IPS-NIHi11 (cell line): ENCODE data around the gene UAP1L1.

Experiments
- DNase-seq: peaks from one replicate; pipeline ENCODE4 v3.0.0; 2012; ENCODE audit warnings: mixed read lengths, low spot score

UAP1L1 gene

GRCh38 chr9:137041124-137041523 is 36.2 kb upstream of the UAP1L1 start:
- no peak for DNase-seq

- no peak for DNase-seq
These were observed 34.3 kb upstream of the UAP1L1 start for GRCh38 chr9:137042751-137043727.

- no peak for DNase-seq
These were observed 33.3 kb upstream of the UAP1L1 start for GRCh38 chr9:137044037-137044436.

DNA sequence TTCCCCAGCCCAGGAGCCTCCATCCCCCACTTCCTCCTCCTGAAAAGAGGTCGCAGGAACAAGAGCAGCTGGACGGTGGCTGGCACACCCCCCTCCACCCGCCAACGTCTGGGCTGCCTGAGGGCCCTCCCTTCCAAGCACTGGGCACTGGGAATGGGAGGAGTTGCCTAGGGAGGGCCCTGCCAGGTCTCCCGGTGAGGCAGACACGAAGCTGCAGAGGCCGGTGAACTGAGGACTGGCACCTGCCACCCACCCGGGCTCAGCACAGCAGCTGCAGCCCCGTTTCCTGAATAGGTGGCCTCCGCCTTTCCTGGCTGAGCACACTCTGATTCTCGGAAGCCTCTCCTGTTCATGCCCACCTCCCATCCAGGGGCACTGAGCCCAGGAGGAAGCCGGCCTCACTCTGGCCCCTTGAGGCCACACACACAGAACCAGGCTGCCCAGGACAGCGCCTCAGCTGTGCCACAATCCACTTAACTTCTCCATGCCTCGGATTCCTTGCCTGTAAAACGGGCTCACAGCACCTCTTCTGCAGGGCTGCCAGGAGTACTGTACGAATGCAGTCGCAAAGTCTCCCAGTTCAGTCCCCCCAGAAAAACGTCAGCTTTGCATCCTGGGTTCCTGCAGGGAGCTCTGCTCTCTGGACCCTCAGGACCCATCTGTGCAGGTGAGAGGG is 32.7 kb upstream of the UAP1L1 start:
- no peak for DNase-seq

- DNase-seq: peak; percentile 69
These were observed 31.8 kb upstream of the UAP1L1 start for GRCh38 chr9:137045294-137046087.

DNA sequence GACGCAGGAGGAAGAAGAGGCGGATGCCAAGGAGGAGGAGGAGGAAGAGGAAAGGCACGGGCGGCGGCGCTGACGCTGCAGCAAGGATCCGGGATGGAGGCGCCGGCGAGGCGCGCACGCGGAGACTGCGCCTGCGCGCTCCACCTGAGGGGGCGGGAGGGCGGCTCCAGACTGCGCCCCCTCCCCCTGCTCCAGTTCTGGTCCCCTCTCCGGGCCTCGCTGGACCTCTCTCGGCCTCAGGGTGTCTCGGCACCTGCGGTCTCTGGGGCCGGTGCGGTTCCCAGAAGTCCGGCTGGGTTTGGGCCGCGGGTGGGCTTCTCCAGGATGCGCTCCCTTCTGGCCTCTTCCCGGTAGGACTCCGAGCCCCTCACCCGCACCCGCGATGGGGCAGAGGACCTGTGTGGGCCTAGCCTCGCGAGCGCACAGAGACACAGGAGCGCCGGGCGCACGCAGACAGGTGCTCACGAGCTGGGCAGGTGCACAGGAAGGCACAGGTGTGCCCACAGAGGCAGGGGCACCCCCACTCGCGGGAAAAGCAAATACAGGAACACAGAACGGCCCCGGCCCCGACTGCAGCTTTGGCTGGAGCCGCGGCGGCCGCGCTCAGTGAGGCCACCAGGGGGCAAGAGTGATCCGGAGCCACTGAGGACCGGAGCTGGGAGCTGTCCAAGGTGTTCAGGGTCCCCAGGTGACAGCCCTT is 31.1 kb upstream of the UAP1L1 start, which contains the start of gene NPDC1:
TSS of gene NPDC1 (minus strand) at position 90 of the 700 bp plus-strand sequence. CDS start 188 bp downstream, outside the sequence.
- peak; percentile 93 for DNase-seq

DNA sequence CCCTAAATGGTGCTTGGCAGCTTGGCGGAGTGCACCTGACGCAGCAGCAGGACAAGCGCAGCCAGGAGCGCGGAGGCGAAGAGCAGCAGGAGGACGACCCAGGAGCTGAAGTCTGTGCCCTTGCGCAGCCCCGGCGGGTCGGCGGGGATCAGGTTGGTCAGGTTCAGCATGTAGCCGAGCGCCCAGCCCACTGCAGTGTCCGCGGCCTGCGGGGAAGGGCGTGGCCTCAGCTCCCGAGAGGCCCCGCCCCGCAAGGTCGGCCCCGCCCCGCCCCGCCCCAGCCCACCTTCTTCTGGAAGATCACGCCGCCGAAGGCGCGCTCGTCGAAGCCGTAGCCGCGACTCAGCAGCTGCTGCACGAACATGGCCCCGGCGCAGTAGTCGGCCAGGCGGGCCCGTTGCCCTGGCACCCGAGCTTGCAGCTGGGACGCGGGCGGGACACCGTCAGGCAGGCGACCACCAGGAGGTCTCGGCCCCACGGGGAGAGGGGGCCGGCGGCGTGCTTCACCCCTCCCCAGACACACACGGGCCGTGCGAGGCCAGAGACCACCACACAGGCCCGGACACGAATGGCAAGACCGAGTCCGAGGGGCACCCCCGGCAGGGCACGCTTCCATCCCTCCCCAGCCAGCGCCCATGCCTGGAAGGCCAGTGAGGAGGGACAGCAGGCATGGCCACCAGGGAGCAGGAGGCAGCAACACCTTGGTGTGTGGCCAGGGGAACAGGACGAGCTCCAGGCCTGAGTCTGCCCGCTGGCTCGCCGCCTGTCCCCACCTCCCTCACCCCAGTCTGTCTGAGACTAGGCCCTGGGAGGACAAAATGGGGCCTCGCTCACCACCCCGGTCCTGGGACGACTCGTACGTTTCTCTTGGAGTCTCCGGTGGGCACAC is 28.4 kb upstream of the UAP1L1 start:
- DNase-seq: peak; percentile 74

DNA sequence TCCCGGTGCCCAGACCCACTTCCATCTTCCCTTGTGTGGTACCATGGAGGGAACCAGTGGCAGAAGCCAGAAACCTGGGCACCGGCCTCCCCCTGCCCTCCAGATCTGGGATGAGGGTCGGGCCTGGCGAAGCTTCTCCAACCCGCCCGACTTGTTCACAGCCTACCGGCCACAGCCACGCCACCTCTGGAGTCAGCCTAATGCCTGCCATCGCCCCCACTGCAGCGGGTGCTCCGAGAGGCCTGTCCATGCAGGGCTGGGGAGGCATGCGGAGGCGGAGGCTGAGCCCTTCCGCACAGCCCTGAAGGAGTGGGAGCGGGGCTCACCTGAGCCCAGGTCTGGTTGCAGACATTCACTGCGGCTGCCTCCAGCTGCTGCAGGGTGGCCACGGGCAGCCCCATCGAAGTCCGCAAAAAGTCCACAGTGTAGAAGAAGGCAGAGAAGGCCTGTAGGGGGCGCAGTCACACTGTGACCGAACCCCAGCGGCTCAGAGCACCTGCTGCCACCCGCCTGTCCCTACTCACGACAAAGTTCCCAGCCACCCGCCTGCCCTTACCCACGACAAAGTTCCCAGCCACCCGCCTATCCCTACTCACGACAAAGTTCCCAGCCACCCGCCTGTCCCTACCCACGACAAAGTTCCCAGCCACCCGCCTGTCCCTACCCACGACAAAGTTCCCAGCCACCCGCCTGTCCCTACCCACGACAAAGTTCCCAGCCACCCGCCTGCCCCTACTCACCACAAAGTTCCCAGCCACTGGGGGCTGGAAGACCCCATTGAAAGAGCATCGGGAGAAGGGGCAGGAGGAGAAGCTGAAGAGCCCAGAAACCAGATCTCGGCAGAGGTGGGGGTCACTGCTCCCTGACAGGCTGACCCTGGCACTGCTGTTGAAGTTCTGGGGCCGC is 27.5 kb upstream of the UAP1L1 start:
- peak; percentile 71 for DNase-seq

DNA sequence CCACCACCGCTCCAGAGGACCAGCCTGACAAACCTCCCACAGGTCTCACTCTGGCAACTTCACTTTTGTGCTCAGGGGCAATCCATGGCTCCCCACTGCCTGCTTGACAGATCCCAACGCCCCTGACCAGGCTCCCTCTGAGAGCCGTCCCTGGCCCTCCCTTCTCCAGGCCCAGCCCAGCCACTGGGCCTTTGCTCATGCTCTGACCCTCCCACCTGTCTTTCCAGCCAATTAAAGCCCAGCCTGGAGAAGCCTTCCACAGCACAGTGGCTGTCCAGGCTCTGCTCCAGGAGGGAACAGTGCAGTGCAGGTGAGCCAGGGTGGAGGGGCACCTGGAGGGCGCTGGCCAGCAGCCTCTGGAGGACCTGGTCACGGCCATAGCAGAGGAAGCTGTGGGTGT is 26.7 kb upstream of the UAP1L1 start:
- DNase-seq: peak; percentile 35

GRCh38 chr9:137051145-137051724 is 26.1 kb upstream of the UAP1L1 start:
- no peak for DNase-seq

DNA sequence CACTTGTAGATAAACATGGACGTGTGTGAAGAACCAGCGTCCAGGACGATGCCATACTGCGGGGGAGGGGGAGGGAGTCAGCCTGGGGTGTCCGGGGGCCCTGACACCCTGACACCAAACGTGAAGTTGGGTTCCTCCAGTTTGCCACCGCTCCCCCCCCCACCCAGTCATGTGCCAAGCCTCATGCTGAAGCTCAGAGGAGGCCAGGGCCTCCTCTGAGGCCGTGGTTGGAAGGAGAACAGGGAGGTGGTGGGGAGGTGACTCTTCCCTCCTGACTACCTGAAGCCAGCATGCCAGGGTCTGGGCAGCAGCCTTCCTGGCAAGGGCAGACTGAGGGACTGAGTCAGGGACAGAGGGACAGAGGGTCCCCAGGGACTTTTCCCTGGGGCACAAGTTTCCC is 25.0 kb upstream of the UAP1L1 start:
- DNase-seq: no peak

DNA sequence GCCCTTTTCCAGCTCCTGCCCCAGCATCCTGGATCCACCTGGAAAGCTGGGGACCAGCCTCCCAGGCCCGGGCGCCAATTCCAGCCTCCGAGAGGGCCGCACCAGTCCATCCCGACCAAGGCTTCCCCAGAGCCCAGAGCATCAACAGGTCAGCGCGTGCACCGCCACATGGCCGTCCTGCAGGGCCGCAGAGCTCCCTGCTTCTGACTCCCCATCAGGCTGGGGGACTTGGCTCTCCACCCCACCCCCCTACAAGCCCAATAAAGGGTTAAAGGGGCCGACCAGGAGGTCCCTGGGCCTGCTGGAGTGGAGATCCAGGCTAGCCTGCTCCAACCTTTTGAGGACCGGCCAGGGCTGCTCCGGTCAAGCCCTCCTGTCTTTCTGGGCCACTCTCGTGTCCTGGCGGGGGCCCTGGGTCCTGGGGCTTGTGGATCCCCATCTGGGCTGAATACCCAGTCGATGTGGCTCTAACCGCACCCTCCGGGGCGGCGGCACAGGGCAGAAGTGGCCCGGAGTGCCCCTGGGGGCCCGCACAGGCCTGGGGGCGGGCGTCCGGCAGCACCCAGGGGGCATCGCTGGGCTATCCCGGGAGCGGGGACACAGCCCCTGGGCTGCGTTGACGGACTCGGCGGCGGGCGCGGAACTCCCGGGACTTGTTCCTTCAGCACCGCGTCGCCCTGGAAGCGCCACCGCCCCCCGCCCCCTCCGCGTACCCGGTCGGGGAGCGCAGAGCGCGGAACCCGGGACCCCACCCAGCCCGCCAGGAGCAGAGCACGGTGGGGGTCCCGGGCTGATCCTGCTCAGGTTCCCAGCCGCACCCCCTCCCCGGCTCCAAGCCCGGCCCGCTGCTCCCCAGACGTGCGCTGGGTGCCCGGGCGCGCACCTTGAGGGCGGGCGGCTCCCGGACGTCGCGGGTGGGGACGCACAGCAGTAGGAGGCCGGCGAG is 24.0 kb upstream of the UAP1L1 start:
- DNase-seq: peak; percentile 58

DNA sequence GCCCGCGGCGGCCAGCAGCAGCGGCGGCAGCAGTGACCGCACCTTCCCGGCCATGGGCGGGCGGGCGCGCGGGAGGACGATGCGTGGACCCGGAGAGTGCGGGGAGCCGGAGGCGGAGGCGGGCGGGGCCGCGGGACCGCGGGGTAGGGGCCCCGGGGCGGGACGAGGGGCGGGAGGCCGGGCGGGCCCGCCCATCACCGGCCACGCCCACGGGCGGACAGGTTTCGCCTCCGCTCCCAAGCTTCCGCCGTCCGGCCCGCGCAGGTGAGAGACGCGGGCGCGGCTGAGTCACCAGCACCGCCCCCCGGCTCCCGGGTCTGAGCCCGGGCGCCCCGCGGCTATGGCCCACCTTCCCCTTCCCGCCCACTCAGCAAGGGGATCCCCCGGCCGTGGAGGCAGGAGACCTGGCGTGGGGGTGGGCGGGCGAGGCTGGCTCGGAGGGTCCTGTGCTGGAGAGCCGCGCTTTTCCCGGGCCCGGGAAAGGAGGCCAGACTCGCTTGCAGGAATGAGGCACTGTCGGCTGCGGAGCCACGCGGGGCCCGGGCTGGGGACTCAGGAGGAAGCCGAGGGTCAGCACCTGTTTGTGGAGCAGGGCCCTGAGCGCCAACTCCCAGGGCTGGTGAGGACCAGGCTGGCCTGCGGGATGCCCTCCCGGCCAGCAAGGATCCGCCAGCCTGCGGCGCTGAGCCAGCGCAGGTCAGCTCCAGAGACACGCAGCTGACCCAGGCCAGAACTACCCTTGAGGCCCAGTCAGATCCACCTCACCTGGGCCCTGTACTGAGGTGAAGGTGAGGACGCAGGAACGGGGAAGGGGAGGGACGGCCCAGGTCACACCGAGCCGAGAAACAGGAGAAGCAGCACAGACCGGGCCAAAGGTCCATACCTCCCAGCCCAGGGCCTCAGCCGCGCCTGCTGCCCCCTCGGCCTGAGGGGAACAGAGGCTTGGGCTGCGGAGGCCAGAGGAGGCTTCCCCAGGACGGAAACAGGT is 23.1 kb upstream of the UAP1L1 start, which contains the start of gene ENTPD2:
TSS of gene ENTPD2 (minus strand) at position 118 of the 988 bp plus-strand sequence. CDS start at position 54, 64 bp downstream.
- DNase-seq: peak; percentile 85

- DNase-seq: no peak
These were observed 22.4 kb upstream of the UAP1L1 start for GRCh38 chr9:137054932-137055384.

- DNase-seq: peak; percentile 53
These were observed 21.6 kb upstream of the UAP1L1 start for GRCh38 chr9:137055385-137056364.
